HCT116 (cell line): ENCODE results near the gene MICAL3. TPM values are rescaled to one million over a fixed set of nuclear protein-coding genes. Genes with fewer than 3 reads are reported as not detected.

ENCODE experiments used
- ATAC-seq: fragments of 200-7000 bp; cut with Tn5 transposase; 2 replicates; pipeline ENCODE4 v1.9.1; 2020; ENCODE audit warnings: mild to moderate bottlenecking, moderate library complexity
- BruUV-seq: library from RNA; stranded (reverse); fragments of 400-500 nt; replicated peaks from 2 replicates; lab custom pipeline; 2021; lab: Mats Ljungman, UMichigan
- CTCF ChIA-PET: fragments of 300-600 bp; sonication (Branson Sonifier 250); formaldehyde crosslinking; loops from one replicate; lab custom pipeline; 2021; ENCODE audit warnings: antibody characterized with exemption; lab: Charles Lee
- POLR2A ChIA-PET: fragments of 300-600, 350-600 bp; sonication (Branson Sonifier 250); formaldehyde crosslinking; loops from one replicate; lab custom pipeline; 2021; ENCODE audit warnings: antibody characterized with exemption; lab: Charles Lee
- RAD21 ChIA-PET, 2 experiments: fragments of 300-600 bp; sonication (Branson Sonifier 250); formaldehyde crosslinking; loops; one replicate each; lab custom pipeline; 2023; ENCODE audit warnings: low total read pairs in 2 of 2; ENCODE audit not compliant: uncharacterized antibody in 2 of 2, unreplicated experiment in 2 of 2, low non-redundant PET in 1 of 2; lab: Charles Lee
- DNase-seq: peaks from one replicate; pipeline ENCODE4 v3.0.0-alpha.2; 2010; ENCODE audit warnings: low read depth, low spot score
- H2AFZ ChIP-seq: fragments of 200-600 bp; shearing (Covaris generic), sonication (generic); 2 replicates; pipeline ENCODE4 v1.6.1; 2017; ENCODE audit warnings: low read depth, mixed run types, mixed read lengths, antibody characterized with exemption, low read length; ENCODE audit not compliant: poor library complexity, severe bottlenecking
- H3K27ac ChIP-seq: 2 replicates; pipeline ENCODE4 v1.5.1; 2012; ENCODE audit warnings: low read depth, low read length
- H3K27me3 ChIP-seq: fragments of 200-600 bp; sonication (generic); 2 replicates; pipeline ENCODE4 v1.6.1; 2016; ENCODE audit warnings: mixed run types, low read length, mixed read lengths; ENCODE audit not compliant: insufficient read depth
- H3K36me3 ChIP-seq, 2 experiments: fragments of 200-500 bp in 1 of 2; fragments of 200-600 bp in 1 of 2; sonication (Bioruptor generic) in 1 of 2; sonication (generic) in 1 of 2; 2 replicates each; pipeline versions ENCODE4 v1.5.1 to v1.6.1; 2014 to 2016; ENCODE audit warnings: low read length in 2 of 2, inconsistent platforms in 1 of 2, mixed read lengths in 1 of 2, mixed run types in 1 of 2; ENCODE audit not compliant: insufficient read depth in 2 of 2, control insufficient read depth in 1 of 2
- H3K4me1 ChIP-seq, 2 experiments: fragments of 200-600 bp in 1 of 2; sonication (generic) in 1 of 2; 2 replicates each; pipeline versions ENCODE4 v1.5.1 to v1.6.1; 2012 to 2017; ENCODE audit warnings: low read length in 2 of 2, inconsistent platforms in 1 of 2, mild to moderate bottlenecking in 1 of 2, mixed read lengths in 1 of 2, mixed run types in 1 of 2, moderate library complexity in 1 of 2; ENCODE audit not compliant: insufficient read depth in 2 of 2, control insufficient read depth in 1 of 2
- H3K4me2 ChIP-seq: fragments of 200-600 bp; sonication (generic); 2 replicates; pipeline ENCODE4 v1.6.1; 2017; ENCODE audit warnings: mixed run types, low read length, mixed read lengths
- H3K4me3 ChIP-seq, 2 experiments: fragments of 200-600 bp in 1 of 2; sonication (generic) in 1 of 2; replicated peaks in 1 of 2; 2 replicates each; pipeline ENCODE4 v1.5.1; 2011 to 2016; ENCODE audit warnings: low read length in 2 of 2, control low read depth in 1 of 2, low read depth in 1 of 2, mild to moderate bottlenecking in 1 of 2, mixed read lengths in 1 of 2, mixed run types in 1 of 2
- H3K79me2 ChIP-seq: fragments of 200-600 bp; sonication (generic); 2 replicates; pipeline ENCODE4 v1.6.1; 2017; ENCODE audit warnings: mild to moderate bottlenecking, mixed run types, low read length, moderate library complexity, mixed read lengths; ENCODE audit not compliant: insufficient read depth
- H3K9ac ChIP-seq: fragments of 200-600 bp; sonication (generic); 2 replicates; pipeline ENCODE4 v1.6.1; 2016; ENCODE audit warnings: low read length, mixed read lengths
- H3K9me2 ChIP-seq: fragments of 200-600 bp; sonication (generic), shearing (Covaris generic); 2 replicates; pipeline ENCODE4 v1.6.1; 2017; ENCODE audit warnings: mixed run types, mild to moderate bottlenecking, moderate library complexity; ENCODE audit not compliant: insufficient read depth
- H3K9me3 ChIP-seq, 2 experiments: fragments of 200-500 bp in 1 of 2; fragments of 200-600 bp in 1 of 2; sonication (Bioruptor generic) in 1 of 2; sonication (generic) in 1 of 2; 2 replicates each; pipeline ENCODE4 v1.6.1; 2014 to 2017; ENCODE audit warnings: low read length in 2 of 2, mixed read lengths in 2 of 2, inconsistent platforms in 1 of 2, low read depth in 1 of 2, mild to moderate bottlenecking in 1 of 2, mixed run types in 1 of 2, moderate library complexity in 1 of 2; ENCODE audit not compliant: control insufficient read depth in 1 of 2, insufficient read depth in 1 of 2
- H4K20me1 ChIP-seq: fragments of 200-600 bp; sonication (generic), shearing (Covaris generic); 2 replicates; pipeline ENCODE4 v1.6.1; 2017; ENCODE audit warnings: mixed run types, mild to moderate bottlenecking, moderate library complexity; ENCODE audit not compliant: insufficient read depth
- CBX3 ChIP-seq: IDR thresholded peaks from 2 replicates; pipeline ENCODE4 v1.6.1; 2012; ENCODE audit warnings: low read depth
- ELF1 ChIP-seq: IDR thresholded peaks from 2 replicates; pipeline ENCODE4 v1.6.1; 2012; ENCODE audit warnings: low read depth, borderline replicate concordance
- EZH2 ChIP-seq: fragments of 200-600 bp; sonication (generic); IDR thresholded peaks from 2 replicates; pipeline ENCODE4 v1.6.1; 2017; ENCODE audit warnings: antibody characterized with exemption, mixed run types
- FOSL1 ChIP-seq: IDR thresholded peaks from 2 replicates; pipeline ENCODE4 v1.6.1; 2012; ENCODE audit warnings: low read depth
- POLR2A ChIP-seq: IDR thresholded peaks from 2 replicates; pipeline ENCODE4 v1.7.0; 2011; ENCODE audit warnings: borderline replicate concordance; ENCODE audit not compliant: insufficient read depth, insufficient read length; ENCODE audit errors: extremely low read depth
- RAD21 ChIP-seq: IDR thresholded peaks from 2 replicates; pipeline ENCODE4 v1.6.1; 2012; ENCODE audit warnings: low read depth, mild to moderate bottlenecking
- SIN3A ChIP-seq: IDR thresholded peaks from 2 replicates; pipeline ENCODE4 v1.6.1; 2012; ENCODE audit warnings: low read depth
- intact Hi-C: fragments of 100-400 bp; cut with micrococcal nuclease; formaldehyde crosslinking; loops from 2 replicates; pipeline ENCODE4 v1.10.0; 2022
- total RNA-seq: library from RNA; stranded (reverse); gene quantifications from one replicate; pipeline ENCODE4 v1.2.1, GENCODE V29; 2021; ENCODE audit not compliant: unreplicated experiment
- TF ChIP-seq, protein P1 (sequence below): IDR thresholded peaks from 2 replicates; pipeline ENCODE4 v1.6.1; 2012; ENCODE audit warnings: low read depth
- TF ChIP-seq, protein P2 (sequence below): IDR thresholded peaks from 2 replicates; pipeline ENCODE4 v1.6.1; 2011; ENCODE audit warnings: mild to moderate bottlenecking, low read length, moderate library complexity; ENCODE audit not compliant: insufficient replicate concordance; ENCODE audit errors: extremely low read depth
- TF ChIP-seq, protein P3 (sequence below): IDR thresholded peaks from 2 replicates; pipeline ENCODE4 v1.6.1; 2012

Gene MICAL3
- total RNA-seq, 1 experiment from 2014 or later: 30.8 TPM

DNA sequence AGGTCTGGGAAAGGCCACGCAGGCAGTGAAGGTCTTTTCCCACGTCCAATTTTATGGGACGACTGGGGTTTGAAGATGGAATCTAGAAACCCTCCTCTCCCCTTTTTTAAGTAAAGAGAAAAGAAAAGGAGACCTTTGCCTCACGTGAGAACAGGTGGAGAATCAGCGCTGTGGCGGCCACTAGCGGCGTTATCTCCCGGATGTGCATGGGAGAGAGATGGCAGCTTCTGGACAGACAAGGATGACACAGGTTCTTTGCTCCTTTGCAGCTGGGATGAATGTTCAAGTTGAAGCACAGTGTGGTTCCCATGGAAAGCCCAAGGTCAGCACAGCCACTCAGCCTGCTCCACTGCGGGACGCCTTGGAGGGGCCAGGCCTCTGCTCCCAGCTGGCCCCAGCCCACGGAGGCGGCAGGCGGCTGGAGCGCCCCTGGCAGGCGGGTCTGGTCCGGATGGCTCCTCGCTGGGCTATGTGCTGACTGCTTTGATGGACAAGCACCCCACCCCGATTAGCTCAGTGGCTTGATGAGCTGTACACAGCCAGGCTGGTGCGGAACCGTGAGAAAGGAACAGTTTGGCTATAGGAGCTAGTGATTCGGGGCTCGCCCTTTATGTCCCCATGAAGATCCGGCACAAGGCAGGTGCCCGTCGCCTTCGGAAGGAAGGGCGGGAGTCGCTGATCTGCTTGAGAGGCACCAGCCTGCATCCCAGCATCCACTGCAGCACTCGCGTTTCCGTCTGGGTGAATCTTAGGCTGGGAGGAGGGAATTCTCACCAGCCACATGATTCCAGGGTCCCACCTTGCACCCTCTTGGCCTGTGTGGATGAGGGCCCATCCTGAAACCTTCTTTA is 235.6 kb downstream of the MICAL3 start:
- Histone ChIP-seq H3K9me2 (no peaks in the 10 kb centered on the region), H3K9me3 (no peaks in the 10 kb centered on the region), H3K36me3 (peaks cover 0 to 3% of the 10 kb centered on the region in 2 experiments; a peak in 1 of 4 replicates), H3K79me2 (no peaks in the 10 kb centered on the region), H3K9ac (no peak overlapping the region), H3K27me3 (no peaks in the 10 kb centered on the region), H3K4me1 (peaks cover 0 to 8% of the 10 kb centered on the region in 2 experiments; a peak in 2 of 4 replicates), H3K4me3 (no peak overlapping the region), H3K4me2 (no peak overlapping the region), H3K27ac (no peak overlapping the region), H2AFZ (no peak overlapping the region), H4K20me1 (no peaks in the 10 kb centered on the region)
- CTCF ChIA-PET: interaction anchor here (5.8 kb wide), 1 partner anchor 46 kb away, joined by 87 read pairs; no protein-coding TSS in a partner anchor
- intact Hi-C loops: no loop called here
- TF ChIP-seq CBX3 (no peak), FOSL1 (no peak), RAD21 (no peak), ELF1 (no peak), POLR2A (no peak), EZH2 (no peak), SIN3A (no peak)
- TF ChIP-seq, protein P1, sequence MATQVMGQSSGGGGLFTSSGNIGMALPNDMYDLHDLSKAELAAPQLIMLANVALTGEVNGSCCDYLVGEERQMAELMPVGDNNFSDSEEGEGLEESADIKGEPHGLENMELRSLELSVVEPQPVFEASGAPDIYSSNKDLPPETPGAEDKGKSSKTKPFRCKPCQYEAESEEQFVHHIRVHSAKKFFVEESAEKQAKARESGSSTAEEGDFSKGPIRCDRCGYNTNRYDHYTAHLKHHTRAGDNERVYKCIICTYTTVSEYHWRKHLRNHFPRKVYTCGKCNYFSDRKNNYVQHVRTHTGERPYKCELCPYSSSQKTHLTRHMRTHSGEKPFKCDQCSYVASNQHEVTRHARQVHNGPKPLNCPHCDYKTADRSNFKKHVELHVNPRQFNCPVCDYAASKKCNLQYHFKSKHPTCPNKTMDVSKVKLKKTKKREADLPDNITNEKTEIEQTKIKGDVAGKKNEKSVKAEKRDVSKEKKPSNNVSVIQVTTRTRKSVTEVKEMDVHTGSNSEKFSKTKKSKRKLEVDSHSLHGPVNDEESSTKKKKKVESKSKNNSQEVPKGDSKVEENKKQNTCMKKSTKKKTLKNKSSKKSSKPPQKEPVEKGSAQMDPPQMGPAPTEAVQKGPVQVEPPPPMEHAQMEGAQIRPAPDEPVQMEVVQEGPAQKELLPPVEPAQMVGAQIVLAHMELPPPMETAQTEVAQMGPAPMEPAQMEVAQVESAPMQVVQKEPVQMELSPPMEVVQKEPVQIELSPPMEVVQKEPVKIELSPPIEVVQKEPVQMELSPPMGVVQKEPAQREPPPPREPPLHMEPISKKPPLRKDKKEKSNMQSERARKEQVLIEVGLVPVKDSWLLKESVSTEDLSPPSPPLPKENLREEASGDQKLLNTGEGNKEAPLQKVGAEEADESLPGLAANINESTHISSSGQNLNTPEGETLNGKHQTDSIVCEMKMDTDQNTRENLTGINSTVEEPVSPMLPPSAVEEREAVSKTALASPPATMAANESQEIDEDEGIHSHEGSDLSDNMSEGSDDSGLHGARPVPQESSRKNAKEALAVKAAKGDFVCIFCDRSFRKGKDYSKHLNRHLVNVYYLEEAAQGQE: no peak
- TF ChIP-seq, protein P2, sequence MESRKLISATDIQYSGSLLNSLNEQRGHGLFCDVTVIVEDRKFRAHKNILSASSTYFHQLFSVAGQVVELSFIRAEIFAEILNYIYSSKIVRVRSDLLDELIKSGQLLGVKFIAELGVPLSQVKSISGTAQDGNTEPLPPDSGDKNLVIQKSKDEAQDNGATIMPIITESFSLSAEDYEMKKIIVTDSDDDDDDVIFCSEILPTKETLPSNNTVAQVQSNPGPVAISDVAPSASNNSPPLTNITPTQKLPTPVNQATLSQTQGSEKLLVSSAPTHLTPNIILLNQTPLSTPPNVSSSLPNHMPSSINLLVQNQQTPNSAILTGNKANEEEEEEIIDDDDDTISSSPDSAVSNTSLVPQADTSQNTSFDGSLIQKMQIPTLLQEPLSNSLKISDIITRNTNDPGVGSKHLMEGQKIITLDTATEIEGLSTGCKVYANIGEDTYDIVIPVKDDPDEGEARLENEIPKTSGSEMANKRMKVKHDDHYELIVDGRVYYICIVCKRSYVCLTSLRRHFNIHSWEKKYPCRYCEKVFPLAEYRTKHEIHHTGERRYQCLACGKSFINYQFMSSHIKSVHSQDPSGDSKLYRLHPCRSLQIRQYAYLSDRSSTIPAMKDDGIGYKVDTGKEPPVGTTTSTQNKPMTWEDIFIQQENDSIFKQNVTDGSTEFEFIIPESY: no peak
- TF ChIP-seq, protein P3, sequence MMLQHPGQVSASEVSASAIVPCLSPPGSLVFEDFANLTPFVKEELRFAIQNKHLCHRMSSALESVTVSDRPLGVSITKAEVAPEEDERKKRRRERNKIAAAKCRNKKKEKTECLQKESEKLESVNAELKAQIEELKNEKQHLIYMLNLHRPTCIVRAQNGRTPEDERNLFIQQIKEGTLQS: no peak
- DNase-seq (no peak), ATAC-seq (no peak)
- BruUV-seq: no TSS peak
- POLR2A ChIA-PET: no interaction called here
- RAD21 ChIA-PET: no interaction called here
